NCI-H2227 (cell line): ENCODE data around the gene MINDY4.

Experiments used
- DNase-seq: peaks from one replicate; lab custom pipeline; 2025; ENCODE audit not compliant: unreplicated experiment; lab: John Stamatoyannopoulos, UW

MINDY4 gene

DNA sequence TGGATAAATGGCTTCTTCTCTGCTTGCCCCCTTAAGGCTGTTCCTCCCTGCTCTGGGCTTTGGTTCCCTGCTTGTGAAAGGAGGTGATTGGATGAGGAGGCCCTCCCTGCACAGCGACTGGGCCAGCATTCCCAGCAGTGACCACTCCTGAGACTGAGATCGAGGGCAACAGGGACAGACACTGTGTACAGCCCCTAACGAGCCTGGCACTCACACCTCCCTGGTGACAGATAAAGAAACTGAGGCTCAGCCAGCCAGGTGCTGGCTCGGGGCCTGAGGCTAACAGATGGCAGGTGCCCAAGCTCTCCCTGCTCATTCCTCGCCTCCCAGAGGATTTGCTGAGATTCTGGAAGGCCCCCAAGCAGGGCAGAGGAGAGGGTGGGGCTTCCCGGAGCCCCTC is 128.4 kb downstream of the MINDY4 start:
- DNase-seq = no peak

DNA sequence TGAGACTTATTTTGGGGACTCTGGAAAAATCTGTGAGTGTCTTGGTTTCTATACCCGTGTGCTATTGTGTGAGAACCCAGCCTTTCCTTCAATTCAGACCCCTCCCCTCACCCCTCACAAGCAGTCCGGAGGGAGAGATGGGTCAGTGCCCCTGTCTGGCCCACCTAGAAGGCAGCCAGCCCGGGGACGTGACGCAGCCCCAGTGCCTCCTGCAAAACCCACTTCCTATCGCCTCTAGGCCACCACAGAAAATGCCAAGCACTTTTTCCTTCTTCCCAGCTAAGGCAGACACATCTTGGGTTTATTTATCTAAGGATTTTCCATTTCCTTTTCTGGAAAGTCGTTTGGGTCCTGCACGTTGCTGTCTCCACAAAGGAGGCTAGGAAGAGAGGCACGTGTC is 128.8 kb downstream of the MINDY4 start:
- DNase-seq = no peak

DNA sequence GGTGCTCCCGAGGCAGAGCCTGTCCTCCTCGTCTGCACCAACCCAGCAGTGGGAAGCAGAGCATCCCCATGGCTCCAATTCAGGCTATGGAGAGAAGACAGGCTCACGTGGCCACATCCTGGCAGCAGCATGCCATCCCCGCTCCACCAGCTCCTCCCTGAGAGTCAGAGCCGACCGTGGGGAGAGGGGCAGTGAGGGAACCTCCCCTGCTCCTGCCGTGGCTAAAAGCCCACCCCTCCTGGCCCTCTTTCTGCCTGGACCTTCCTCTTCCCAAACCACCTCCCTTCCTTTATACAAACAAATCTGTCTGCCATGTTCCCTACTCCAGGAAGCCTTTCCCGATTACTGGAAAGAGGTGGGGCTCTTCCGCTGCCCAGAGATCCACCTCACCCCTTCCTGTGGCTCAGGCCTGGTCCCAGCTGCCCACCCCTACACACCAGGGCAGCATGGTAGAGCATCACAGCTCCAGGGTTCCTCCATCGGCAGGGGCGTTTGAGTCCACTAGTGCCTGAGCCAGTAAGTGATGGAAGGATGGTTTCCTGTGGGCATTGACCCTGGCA is 129.7 kb downstream of the MINDY4 start:
- no peak for DNase-seq

DNA sequence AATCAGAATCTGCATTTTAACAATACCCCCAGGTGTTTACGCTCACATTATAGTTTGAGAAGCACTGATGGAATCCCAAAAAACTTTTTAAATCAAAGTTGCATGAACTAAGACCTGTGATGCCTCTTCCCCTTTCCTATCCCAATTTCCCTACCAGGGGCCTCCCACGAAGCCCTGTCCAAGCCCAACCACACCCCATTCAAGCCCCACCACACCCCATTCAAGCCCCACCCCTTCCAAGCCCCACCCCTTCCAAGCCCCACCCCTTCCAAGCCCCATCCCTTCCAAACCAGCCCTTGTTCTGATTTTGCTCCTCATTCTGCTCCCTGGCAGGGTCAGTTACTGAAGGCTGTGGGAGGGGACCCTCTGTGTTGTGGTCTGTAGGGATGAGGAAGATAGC is 130.6 kb downstream of the MINDY4 start:
- DNase-seq = no peak

DNA sequence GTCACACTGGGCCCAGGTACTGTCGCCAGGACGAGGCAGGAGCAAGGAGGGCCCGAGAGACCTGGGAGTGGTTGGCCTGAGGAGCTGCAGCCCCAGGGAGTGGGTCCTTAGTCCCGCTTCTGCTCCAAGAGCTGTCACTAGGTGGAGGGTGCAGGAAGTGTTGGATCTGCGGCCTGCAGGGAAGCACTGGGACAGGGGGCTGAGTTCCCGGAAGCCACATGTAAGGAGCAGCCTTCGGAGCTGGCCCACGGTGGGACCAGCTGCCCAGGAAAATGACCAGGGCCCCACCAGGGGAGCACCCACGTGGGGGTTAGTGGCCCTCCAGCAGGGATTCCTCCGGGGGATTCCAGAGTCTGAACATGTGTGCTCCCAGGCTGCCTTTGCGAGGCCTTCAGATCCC is 131.2 kb downstream of the MINDY4 start:
- DNase-seq = no peak

DNA sequence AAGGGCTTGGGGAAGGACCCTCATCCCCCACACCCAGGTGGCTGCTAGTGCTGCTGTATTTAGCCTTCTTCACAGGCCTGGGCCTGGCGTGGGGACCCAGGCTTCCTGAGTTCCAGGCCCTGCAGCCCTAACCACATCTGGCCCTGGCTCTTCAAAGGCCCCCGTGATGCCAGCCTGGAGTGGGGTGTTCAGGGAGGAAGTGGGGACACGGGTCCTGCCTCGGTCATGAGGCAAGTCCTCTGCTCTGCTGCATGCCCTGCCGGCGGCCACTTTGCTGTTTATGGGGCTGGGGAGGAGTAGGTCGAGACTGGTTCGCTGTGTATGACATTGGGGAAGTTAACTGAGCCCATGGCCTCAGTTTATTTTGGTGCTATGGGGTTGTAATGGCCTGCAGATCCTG is 131.9 kb downstream of the MINDY4 start:
- DNase-seq = no peak

DNA sequence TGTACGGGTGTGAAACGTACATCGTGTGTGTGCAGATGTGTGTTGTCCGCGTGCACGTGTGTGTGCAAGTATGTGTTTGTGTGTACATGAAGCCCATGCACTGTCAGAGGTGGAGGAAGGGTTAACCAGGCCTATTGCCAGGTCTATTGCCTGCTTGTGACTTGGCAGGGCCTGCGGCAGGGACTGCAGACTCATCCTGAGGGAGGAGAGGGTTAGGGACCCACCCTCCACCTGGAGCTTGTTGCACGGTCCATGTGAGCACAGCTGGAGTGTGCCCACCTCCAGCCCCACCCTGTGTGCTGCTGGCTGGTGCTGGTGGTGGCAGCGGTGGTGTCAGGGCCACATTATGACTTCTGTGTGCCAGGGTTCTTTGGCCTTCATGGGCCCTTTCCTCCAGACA is 133.3 kb downstream of the MINDY4 start:
- no peak for DNase-seq

DNA sequence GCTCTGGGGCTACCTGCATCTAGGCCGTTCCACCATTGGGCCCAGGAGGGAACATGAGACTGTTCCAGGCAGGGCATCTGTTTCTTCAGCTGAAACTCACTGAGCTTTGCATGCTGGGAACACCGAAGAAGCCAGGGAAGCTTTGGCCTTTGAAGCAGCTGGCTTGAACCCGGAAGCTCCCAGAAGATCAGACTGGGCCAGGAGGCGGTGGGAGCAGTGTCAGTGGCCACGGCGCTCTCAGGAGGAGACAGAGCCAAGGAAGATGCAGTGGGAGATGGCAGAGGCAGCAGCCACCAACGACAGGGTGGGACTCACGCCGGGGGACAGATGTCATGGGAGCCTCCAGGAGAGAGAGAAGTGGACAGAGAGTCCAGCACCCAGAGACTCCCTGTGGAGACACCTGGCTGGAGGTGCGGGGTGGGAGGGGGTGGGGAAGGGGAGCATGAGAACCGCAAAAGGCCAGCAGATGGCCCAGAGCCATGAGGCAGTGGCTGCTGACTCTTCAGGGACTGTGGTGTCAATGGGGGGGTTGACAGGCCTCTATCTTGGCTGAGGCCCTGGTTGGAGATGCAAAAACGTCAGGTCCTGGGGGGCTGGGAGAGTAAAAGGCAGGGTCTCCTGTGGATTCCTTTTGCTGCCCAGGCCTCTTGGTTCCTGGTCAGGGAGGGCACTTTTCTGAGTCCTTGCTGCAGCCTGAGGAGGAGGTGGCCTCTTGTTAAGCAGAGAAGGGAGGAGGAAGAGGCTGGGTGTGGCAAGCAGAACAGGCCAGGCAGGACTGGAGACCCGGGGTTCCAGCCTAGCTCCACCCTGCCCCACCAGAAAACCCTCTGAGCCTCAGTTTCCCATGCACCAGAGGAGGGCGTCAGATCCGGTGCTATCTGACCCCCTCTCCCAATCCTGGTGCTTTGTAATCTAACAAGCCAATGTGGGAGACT is 134.1 kb downstream of the MINDY4 start:
- no peak for DNase-seq

DNA sequence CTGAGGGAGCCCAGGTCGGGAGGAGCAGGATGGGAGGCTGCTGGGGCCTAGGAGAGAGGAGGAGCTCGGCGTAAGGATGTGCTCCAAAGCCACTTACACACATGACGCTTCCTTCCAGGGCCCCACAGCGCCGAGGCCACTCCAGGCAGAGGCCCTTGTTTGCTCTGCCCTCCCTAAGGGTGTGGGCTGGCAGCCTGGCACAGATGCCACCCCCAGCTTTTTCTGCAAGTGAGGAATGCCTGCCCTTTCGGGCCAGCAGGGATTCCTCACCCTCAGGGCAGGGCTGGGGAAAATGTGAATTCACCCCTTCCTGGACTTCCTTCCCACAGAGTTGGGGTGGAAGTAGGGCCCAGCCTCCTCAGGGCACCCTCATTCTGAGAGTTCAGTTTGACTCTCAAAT is 134.8 kb downstream of the MINDY4 start:
- no peak for DNase-seq

DNA sequence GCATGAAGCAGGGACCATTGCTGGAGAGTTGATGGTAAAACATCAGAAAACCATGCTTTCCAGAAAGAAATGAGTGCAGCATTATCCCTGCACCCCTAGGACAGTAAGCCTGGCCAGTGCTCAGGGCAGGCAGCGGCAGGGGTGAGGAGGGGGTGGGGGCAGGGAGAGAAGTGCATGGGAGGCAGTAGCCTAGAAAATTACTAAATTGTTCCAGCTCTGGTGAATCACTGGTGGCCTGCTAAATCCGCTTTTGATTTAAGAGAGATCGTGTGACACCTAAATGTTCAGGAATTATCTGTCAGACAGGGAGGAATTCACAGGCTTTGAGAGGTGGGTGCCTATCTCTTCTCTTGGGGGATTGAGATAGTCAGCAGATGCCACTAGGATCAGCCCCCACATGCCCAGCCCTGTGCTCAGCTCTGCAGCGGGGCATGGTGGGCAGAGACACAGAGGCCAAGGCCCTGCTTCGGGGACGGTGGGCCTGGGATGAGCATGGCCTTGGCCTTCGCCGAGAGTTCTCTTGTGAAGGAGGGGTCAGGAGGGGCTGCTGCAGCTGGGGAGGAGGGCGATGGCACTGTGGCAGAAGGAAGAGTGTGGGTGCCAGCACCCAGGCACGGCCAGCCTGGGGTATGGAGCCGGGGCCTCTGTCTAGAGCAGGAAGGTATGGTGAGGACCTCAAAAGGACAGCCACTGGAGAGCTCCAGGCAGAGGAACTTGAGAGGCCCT is 135.5 kb downstream of the MINDY4 start:
- DNase-seq = peak; percentile 8

DNA sequence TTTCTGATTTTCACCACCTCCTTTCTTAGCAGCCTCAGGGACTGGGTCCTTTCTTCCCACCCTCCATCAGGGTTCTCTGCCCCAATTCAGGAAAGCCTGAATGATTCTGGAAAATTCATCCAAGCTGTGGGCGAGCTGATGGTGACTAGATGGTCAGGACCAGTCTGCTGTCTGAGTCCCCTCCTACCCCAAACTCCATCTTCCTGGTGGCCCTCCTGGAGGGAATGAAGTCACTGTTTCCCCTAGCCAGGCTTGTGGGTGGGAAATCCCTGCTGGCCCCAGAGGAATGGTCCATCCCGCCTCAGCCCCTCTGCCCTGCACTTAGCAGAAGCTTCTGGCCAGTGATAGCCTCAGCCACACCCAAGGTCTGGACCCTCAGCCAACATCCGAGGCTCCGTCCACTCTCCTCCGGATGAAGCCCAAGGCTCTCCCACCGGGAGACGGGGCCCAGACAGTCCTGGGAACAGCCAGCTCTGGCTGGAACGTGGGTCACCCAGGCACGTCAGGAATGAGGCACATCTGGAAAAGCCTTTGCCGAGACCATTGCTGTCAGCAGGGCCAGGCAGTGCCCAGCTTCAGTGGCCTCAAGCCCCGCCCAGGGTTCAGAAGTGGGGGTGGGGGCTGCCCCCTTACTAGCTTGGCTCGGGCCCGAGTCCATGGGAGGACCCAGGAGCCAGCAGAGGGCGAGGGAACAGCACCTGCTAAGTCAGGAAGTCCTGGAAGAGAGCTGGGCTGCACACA is 136.5 kb downstream of the MINDY4 start:
- no peak for DNase-seq

DNA sequence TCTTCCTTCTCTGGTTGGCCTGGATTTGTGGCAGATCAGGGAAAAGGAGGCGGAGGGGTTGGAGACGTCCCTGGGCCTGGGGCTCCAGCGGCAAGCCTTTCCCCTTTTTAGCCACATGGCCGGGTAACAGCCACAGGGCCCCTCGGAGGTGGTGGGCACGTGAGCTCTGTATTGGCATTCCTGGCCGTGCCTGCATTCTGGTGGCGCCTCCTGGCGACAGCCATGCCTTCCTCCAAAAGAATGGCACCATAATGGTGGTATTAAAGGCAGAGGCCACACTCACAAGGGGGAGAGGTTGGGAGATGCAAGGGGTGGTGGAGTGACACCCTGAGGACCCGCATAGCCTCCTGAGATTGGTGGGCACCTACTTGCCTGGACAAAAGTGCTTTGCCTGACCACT is 137.5 kb downstream of the MINDY4 start:
- DNase-seq = no peak

DNA sequence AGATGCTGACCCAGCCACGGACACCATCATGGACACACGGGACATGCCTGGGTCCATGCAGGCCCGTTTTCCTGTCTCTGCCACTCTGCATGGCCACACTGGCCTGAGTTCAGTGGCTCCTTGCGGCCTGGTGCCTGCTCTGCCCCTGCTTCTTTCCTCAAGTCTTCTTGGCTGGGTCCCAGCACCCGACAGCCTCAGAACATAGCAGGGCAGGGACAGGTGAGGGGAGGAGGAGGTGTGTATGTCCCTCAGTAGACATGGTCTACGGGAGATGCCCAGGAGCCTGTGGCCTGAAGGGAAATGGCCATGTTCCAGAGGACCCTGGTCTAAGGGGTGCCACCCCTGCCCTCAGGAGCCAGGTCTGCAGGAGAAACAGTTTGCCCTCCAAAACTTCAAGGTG is 138.2 kb downstream of the MINDY4 start:
- no peak for DNase-seq

DNA sequence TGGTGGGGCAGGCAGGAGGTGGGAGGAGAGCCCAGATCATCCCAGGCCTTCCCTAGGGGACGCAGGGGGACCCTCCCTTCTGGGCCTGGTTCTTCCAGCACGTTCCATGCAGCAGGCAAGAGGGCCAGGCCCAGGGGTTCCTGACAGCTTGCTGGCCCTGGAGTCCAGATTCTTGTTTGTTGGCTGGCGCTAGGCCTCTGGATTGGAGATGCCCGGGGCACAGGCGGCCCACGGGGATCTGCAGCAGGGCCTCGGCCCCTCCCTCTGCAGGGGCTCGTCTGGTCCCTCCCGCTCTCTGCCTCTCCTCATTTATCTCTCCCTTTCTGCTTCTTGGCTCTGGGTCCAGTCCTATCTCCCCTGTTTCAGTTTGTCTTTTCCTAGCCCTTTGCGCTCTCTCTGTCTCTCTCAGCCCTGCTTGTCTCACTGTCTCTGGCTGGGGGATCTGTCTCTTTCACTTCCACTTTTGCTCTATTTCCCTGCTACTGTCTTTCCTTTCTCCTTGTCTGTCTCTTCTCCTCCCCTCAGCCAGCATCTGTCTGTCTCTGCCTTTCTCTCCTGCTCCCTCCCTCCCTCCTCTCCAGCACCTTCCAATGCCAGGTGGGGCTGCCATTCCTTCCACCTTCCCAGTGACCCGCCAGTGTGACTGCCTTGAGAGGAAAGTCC is 139.3 kb downstream of the MINDY4 start:
- DNase-seq = no peak

DNA sequence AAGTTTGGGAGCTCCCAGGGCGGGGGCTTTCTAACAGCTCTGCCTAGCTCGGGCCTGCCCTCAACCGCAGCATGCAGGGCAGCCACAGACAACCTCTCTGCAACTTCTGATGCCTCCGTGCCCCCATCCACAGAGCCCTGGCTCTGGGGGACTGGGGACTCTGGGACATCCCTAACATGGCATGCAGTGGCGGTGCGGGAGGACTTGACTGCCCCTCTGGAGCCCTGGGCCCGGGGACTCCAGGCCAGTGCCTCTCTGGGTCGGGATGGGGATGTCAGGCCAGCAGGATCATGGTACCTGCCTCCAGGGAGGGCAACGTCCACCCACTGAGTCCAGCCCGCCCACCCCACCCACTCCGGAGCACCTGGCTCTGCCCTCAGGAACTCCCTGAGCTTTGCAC is 139.9 kb downstream of the MINDY4 start:
- no peak for DNase-seq

DNA sequence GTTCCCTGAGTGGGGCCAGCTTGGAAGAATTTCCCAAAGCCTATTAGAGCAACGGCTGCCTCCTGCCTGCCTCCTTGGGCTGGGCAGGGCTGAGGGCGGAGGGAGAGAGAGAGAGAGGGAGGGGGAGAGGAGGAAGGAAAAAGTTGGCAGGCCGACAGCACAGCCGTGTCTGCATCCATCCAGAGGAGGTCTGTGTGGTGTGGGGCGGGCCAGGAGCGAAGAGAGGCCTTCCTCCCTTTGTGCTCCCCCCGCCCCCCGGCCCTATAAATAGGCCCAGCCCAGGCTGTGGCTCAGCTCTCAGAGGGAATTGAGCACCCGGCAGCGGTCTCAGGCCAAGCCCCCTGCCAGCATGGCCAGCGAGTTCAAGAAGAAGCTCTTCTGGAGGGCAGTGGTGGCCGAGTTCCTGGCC is 140.3 kb downstream of the MINDY4 start, which contains the start of gene AQP1:
TSS of gene AQP1 (plus strand) at position 293 of the 409 bp plus-strand sequence. CDS start at position 350, 57 bp downstream.
- no peak for DNase-seq

DNA sequence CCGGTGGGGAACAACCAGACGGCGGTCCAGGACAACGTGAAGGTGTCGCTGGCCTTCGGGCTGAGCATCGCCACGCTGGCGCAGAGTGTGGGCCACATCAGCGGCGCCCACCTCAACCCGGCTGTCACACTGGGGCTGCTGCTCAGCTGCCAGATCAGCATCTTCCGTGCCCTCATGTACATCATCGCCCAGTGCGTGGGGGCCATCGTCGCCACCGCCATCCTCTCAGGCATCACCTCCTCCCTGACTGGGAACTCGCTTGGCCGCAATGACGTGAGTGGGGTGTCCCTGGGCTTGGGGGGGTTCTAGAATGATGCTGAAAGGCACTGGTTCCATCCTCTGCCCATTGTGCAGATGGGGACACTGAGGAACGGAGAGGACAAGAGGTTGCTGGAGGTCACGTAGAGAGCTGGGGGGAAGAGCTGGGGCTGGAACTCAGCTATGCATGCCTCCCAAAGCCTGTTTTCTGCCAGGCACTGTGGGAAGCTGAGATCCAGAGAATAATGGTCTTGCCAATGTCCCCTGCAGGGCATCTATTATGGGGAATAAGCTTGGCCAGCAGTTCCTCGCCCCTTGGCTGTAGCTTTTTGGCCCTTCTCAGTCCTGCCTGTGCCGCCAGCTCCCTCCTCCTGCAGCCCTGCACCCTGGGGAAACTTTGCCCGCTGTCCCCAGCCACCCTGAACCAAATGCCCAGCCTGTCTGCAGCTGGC is 141.0 kb downstream of the MINDY4 start:
- DNase-seq = no peak

DNA sequence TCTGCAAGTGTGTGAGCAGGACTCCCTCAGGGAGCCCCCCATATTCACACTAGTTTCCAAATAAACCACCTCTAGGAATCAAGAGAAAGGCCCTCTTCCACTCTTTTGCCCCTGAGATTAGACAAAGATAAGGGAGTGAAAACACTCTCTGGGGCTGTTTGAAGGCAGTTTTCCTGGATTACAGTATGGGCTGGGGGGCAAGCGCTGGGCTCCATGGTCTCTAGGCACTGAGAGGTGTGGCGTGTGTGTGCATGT is 141.4 kb downstream of the MINDY4 start:
- DNase-seq = no peak

DNA sequence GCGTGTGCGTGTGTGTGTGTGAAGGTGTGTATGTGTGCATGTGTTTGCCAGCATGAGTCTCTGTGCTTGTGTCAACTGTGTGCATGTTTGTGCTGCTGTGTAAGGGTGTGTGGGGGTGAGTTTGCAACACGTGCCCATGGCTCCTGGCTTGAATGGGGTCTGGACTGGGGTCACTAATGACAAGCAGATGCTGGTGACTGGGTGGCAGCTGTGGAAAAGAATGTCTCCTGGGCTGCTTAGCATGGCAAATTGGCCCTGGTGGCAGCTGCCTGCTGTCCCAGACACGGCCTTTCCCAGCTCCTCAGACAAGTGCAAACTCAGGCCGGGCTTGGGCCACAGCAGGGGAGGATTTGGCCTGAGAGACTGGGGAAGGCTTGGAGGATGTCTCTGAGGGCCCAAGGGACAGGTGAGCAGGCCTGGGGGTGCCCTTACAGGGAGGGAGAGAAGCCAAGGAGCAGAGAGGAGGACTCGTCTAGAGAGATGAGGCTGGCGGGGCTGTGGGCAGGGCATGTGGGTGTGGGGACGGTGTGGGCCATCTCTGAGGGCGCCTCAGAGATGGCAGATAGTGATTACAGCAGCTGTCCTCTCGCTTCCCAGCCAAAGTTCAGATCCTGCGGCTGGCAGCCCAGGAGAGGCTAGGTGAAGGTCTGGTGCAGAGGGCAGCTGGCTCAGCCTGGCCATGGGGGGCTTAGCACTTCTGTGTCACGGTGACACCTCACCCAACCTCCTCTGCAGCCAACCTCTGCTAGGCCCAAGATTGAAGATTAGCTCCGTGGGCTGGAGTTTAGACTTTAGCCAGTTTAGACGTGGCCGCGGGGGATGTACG is 142.0 kb downstream of the MINDY4 start:
- no peak for DNase-seq
